Right renal cortex interstitium (tissue), 3 donors: ENCODE results near the gene SLC7A1. TPM values are rescaled to one million over a fixed set of nuclear protein-coding genes. Genes with fewer than 3 reads are reported as not detected.

Experiments used
- DNase-seq, 3 donors: peaks; one replicate each; pipeline ENCODE4 v3.0.0-alpha.2; 2013; ENCODE audit warnings: low read depth in 3 of 3, low spot score in 2 of 3
- polyA plus RNA-seq, 3 donors: library from polyadenylated mRNA; unstranded; fragments of 120-200 nt; gene quantifications; one replicate each; pipeline ENCODE4 v1.2.1, GENCODE V29; 2013; ENCODE audit not compliant: insufficient read length in 3 of 3

The SLC7A1 gene
- polyA plus RNA-seq, 3 donors: 15.3 to 16.8 (median 15.6) TPM

DNA sequence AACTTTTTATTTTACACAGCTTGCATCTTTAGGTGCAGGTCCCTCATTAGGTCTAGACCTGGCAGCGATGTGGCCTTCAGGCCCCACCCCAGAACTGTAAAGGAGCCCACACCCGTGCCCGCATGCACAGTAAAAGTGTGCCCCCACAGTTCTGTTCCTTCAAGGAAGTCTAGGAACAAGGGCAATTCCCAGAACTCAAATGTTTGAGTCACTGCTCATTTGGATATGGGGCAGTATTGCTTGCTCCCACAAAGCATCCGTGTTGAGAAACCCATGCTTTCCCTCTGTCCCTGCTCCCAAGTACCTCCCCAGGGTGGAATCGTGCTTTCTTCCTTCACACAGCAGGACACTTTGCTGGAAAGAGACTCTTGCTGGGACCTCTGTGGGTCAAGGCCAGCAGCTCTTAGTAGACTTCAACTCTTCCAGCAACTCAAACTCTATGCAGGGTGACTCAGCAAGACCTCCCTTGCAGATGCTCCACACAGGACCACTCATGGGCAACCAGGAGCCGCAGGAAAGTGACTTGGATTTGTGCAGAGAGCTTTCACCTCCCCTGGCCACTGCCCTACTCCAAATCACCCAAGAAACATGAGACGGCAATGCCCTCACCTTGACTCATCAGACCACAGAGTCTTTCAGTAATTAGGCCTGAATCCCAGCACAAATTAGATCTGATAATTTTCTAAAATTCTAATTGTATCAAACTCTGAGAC, 12.3 kb downstream of the SLC7A1 start:
- no peak for DNase-seq

GRCh38 chr13:29582171-29582570, 13.3 kb downstream of the SLC7A1 start:
- DNase-seq: no peak

- DNase-seq: no peak
Measured at GRCh38 chr13:29581666-29582065, 13.8 kb downstream of the SLC7A1 start.

DNA sequence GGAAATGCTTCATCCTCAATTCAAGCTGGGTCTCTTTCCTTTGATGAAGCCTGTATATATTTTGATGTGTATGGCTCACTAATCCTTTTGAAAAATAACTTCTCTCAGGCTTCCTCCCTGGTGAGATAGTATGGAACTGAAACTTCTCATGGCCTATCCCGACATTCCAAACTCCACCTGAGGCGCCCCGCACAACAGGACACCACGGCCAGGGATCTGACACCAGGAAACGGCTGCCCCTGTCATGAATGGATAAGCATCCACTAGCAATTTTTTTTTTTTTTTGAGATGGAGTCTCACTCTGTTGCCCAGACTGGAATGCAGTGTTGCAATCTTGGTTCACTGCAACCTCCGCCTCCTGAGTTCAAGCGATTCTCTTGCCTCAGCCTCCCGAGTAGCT, 16.4 kb downstream of the SLC7A1 start:
- no peak for DNase-seq

GRCh38 chr13:29578300-29579085, 17.0 kb downstream of the SLC7A1 start:
- no peak for DNase-seq

DNA sequence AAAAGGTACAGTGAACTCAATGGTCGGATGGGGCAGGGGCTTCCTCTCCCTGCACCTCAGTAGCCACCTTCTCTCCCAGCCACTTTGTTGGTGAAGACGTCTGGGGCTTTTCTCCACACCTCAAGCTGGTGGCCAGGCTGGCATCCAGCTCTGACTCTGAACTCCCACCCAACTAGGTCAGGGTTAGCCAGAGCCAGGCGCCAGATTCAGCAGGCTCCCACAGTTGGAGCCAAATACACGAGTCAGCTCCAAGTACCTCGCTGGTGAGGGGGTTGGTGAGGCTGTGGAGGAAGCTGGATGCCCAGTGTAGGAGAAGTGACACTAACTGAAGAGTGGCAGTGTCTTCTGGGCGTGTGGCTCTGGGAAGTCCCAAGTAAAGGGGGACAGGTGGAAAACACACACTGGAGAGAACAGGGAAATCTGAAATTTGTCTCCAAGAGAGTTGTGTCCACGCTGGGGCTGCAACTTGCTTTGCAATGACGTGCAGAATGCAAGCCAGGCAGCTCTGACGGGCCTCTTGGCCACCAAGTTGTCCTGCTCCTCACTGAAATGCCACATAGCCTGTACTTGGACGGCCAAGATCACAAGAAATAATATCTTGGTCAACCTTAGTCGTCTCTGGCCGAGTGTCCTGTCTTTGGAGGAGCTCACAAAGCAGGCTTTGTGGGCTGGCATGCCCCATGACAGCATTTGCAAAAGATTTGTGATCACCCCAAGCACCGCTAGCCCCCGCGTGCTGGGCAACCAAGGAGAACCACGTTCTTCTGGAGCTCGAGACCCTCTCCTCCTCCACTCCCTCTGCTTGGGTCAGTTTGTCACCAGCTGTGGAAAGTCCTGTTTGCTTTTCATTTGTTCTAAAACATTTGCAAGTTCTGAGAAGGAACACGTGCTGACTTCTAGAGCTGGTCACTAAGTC, 18.1 kb downstream of the SLC7A1 start:
- no peak for DNase-seq

GRCh38 chr13:29576581-29576980, 18.9 kb downstream of the SLC7A1 start:
- DNase-seq: no peak

- DNase-seq: no peak
Measured at GRCh38 chr13:29575098-29575497, 20.4 kb downstream of the SLC7A1 start.

DNA sequence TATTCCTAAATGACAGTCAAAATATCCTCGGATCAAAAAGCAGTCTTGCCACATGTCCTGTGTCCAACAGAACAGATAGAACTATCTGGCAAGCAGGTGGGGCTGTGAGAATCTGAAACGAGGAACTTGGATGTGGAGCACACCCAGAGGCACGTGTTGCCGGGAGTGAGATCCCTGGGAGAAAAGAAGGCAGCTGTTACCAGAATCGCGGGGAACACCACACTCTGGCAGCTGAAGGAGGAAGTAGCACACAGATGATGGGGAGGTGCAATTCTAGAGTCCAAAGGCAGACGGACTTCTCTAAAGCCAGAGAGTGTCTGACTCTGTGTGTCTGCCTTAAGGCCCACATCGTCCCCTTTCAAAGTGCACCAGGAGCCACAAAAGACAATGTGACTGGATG, 22.3 kb downstream of the SLC7A1 start:
- DNase-seq: no peak

DNA sequence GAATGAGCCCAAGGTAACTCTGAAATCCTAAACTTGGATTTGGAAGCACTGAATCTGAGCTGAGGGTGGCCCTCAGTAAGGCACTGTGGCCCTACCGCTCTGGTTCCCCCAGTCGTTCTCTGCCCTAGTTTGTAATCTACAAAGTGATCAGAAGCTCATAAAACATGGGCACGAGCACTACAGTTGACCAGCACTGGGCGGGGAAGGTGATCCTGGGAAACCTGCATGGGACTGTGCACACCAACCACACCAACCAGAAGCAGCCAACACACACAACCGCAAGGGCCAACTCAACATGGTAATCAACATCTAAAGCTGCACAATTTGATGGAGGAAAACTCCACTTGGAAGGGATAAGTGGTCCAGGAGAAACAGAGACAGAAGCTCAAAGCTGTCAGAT, 22.9 kb downstream of the SLC7A1 start:
- DNase-seq: no peak

DNA sequence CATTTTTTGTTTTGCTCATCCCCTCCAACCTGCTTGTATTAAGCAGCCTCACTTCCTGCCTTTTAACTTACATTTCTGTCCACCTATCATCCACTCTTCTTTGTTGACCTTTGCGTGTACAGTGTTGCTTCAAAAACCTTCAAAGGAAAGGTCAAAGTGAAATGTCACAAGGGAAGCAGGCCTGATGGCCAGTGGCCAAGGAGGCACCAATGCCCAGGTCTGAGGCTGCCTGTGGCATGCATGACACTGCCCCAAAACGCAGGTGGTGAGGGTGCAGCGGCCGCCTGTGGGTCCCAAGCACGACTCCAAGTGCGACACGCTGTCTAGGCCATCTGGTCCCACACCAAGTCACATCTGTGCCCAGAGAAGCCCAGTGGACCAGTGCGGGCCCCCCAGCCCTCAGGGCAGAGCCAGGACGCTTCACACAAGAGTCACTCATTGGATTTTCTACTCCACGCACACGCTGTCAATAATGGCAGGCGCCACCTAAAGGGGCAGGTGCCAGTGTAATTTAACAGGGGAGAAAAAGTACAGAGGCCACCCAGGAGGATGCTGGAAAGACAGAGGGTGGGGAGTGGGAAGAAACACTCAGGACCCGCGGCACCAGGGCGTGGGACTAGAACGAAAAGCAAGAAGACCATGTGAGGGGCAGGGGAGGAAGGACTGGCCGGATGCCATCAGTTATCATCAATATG, 23.5 kb downstream of the SLC7A1 start:
- DNase-seq: no peak

DNA sequence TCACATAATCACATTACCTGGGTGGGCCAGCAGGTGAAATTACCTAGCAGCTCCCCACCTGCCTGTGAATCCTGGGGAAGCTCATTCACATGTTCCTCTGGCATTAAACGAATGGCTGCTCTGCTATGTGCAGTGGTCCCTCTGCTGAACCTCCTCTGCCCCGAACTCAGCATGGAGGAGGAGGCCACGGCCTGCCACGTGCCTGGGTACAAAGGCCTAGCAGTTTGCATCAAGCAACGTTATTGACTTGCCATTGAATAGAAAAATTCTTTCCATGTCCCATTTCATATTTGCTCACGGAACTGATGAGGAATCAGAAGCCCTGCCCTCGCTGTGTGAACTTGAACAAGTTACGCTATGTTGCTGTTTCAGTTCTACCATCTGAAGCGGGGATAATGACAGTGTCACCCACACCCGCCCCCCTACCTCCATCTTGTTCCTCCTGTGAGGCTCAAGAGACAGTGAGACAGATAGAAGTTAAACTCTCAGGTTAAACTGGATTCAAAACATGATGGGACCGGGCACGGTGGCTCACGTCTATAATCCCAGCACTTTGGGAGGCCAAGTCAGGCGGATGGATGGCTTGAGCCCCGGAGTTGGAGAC, 25.3 kb downstream of the SLC7A1 start:
- DNase-seq: no peak

DNA sequence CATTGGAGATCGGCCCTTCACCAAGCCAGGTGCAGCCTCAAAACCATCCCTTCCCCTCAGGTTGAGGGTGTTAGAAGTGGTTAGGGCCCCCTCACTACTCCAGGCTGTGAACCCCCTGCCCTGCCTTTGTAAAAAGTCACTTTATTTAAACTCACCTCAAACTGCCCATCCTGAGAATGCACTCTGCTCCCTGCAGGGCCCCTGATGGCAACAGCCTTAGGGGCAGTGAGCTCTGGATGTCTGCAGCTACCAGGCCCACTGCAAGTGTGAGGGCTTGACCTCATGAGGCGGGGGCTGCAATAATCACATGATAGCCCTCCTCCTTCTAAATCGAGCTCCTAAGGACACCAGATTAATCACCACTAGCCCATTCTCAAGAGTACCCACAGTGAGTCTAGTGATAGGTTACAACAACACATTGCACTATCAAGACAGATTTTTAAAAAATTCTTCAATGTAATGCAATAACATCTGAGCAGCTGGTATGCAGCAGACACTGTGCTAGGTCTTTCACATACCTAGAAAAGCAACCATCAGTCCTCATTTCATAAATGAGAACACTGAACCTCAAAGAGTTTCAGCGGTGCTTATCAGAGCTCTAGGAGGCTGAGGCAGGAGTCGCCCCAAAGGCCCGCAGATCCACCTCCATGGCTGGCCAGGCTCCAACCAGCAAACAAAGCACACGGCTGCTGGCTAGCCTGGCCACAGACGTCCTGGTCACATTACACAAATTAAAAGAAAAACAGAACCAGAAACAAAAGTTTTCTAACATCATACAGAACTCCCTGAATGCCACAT, 26.0 kb downstream of the SLC7A1 start:
- DNase-seq: no peak

DNA sequence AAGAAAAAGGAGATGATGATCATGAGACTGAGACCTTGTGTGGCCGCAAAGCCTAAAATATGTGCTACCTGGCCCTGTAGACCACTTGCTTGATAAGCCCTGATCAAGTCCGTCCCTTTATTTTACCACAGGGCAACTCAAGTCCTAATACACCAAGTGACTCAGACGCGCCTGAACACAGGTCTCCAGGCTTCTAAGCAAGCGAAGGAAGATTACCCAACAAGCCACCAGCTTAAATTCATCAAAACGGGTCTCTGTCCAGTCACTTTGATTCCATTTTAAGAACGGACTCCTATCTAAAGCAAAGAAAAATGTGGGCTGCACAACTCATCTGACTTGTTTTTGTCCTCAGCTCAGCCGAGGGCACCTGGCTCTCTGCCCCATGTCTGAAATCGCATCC, 26.8 kb downstream of the SLC7A1 start:
- no peak for DNase-seq

DNA sequence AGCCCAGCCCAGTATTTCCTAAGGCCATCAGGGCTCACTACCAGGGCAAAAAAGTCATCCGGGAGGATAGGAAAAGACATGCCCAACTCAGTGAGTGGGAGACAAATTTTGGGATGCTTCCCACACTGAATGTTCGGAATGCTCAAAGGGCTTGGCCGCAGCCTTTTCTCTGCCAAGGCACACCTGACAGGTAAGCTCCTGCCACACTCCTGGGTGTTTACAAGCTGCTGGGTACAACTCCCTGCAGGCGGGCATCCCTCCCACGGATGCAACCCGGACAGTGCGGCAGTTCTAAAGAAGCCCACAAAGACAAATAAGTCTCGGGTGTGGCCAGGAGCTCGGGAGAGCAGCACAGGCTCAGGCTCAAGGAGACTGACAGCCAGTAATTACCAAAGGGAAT, 28.1 kb downstream of the SLC7A1 start:
- DNase-seq: no peak

GRCh38 chr13:29566206-29566605, 29.3 kb downstream of the SLC7A1 start:
- no peak for DNase-seq

DNA sequence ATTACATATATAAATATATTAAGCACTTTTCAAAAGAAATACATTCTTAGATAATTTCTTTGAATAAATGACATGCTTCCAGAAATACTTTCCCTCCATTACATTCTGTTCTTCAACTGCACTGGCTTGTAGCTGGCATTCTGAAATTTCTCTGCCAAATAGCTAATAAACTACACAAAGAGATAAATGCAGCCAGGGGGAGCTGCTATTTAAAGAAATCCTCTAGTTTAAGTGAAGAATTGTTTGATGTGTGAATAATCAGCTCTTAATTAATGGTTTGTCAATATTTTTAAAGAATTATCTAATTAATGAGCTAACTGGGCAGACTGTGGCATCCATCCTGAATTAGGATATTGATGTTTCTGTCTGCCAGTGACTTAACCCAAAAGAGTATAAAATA, 30.7 kb downstream of the SLC7A1 start:
- DNase-seq: no peak

GRCh38 chr13:29564373-29564772, 31.1 kb downstream of the SLC7A1 start:
- DNase-seq: no peak

GRCh38 chr13:29563941-29564340, 31.5 kb downstream of the SLC7A1 start:
- no peak for DNase-seq
